OCI-LY1 (cell line): ENCODE measurements around the gene OR51S1.

Experiments
- CTCF ChIP-seq: fragments of 200-600 bp; sonication (generic), shearing (Covaris generic); IDR thresholded peaks from 2 replicates; pipeline ENCODE4 v1.5.1; 2017; ENCODE audit warnings: mild to moderate bottlenecking, antibody characterized with exemption, low read length, moderate library complexity, mixed read lengths
- EZH2 ChIP-seq: fragments of 200-600 bp; sonication (generic), shearing (Covaris generic); IDR thresholded peaks from 2 replicates; pipeline ENCODE4 v1.8.0; 2017; ENCODE audit warnings: borderline replicate concordance, mixed run types, mild to moderate bottlenecking, antibody characterized with exemption, low read length, moderate library complexity, mixed read lengths

- TF ChIP-seq CTCF (no peak), EZH2 (no peak)
These were observed 32.2 kb upstream of the OR51S1 start for GRCh38 chr11:4881188-4881587.
